GM18858 (cell line): ENCODE measurements around the gene ROBO2.

Experiments used
- ATAC-seq: cut with Tn5 transposase; IDR thresholded peaks from one replicate; pipeline ENCODE4 v1.9.1; 2021; ENCODE audit not compliant: unreplicated experiment

ROBO2 gene

DNA sequence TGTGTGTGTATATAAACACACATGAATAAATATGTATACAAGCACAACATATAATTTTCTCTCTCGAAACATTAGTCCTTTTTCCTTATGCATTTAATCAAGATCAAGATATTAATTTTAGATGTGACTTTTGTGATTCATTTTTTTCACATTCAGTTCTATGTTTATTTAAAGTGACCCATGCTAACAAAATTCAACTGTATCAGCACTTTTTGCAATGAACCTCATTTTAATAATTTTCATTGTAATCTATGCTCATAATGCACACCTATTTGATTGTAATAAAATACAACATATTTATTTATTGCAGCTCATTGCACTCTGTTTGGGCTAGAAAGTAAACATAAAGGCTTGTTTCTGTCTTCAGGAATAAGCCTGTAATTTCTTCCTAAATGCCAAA, 586.3 kb downstream of the ROBO2 start:
- ATAC-seq: no peak

DNA sequence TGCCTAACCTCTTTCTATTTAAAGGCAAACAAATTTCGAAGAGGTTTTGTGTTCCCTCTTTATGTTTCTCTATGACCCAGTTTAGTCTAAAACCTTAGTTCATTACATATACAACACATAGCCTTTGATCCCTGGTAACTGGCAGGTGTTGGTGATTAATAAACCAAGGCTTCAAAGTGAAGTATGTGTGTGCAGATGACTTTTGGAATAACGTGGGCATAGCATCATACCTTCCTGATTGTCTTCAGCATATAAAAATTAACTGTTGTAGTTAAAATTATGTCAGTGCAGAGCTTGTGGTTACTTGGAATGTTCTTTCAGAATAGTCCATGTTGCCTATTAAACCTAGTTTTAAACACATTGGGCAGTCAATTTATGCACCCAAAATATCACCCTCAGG, 608.3 kb downstream of the ROBO2 start:
- no peak for ATAC-seq

DNA sequence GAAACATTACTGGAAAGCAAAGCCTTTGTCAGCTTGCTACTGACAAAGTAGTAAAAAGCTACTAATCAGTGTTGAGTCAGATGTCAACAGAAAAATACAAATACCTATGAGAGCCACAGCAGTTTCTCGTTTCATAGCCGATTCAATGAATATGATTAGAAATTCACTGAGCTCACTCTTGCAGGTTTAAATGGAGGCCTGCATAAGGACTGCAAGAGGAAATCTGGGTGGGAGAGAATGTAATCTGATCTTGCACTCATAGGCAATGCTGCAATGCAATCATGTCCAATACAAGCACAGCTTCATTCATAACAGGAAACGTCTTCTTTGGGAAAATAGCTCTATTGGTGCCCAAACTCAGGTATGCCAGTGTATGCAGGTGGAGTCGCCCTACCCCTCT, 608.8 kb downstream of the ROBO2 start:
- ATAC-seq: no peak

DNA sequence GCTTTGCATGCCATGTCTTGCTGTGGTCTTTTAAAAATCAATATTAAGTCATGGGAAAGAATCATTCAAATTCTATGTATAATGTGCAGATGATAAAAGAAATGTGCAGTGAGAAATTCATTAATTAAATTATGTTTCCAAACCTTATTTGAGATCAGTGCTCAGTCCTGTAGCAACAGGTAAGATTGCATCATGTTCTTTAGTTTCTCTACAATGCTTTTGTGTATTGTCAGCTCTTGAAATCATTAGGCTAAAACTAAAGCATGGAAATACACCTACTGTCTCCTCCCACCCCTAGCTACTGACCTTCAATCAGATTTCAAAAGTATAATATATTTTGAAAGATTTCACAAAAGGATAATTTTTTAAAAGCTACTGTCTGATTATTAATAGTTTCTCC, 612.7 kb downstream of the ROBO2 start:
- ATAC-seq: no peak

DNA sequence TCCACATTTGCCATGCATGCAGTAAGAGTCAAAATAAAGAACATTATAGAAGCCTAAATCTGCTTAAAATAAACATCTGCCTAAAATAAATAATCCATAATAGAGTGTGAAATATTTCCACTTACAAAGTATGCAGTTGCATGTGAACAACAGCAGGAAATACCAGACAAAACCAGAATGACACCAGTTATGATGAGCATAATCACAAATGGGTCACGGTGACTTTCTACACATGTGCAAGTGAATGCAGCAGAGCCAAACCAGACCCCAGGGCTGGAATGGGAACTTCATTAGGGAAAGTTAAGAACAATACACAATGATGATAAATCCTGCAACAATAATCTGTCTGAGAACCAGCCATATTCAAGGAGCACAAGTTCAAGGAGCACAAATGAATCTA, 615.5 kb downstream of the ROBO2 start:
- ATAC-seq: no peak

DNA sequence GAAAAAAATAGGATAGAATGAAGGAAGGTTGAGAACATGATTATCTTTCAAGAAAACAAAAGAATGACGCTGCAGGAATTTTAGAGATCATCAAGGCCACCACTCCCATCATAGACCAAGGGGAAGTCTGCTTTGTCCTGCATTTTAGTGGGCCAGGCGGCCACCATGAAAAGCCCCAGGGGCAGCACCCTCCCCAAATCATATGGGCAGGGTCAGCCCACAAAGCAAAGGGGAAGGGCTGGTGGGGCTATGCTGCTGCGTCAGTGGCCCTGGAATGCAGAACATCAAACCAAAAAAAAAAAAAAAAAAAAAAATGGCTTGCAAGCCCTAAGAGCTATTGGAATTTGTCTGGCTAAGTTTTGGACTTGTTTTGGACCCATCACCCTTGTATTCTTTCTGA, 620.8 kb downstream of the ROBO2 start:
- ATAC-seq: no peak

DNA sequence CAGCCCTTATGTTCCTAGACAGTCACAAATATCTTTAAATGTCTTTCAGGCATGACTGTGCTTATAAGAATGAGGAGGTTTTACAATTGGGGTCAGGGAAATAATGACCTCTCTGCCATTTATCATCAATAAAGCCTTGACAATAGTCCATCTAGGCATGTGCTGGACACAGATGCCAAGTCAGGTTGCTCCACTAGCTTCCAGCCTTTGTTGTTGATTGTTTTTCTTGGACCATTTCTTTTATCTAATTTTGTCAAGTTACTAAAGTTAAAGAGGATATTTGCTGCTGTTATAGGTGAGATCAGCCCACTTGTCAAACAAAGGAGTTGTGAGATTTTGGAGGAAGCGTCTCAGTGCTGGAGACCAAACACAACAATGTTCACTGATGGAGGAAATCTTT, 628.0 kb downstream of the ROBO2 start:
- no peak for ATAC-seq

DNA sequence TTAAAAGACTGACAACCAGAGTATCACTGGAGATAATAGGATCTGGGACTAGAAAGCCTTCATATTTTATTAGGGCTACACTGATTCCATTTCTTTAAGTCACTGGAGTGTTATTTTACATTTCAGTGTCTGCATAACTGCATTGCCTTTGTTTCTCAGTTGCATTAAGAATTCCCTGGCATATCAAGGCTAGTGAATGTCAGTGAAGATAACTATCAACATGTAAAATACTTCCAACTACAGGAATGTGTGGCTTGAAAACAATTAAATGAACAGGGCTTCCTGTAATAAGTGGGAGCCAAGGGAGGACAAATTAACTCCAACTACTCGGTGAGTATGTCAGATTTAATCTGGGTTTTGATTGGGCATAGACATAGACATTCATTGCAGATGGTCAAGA, 628.5 kb downstream of the ROBO2 start:
- no peak for ATAC-seq

DNA sequence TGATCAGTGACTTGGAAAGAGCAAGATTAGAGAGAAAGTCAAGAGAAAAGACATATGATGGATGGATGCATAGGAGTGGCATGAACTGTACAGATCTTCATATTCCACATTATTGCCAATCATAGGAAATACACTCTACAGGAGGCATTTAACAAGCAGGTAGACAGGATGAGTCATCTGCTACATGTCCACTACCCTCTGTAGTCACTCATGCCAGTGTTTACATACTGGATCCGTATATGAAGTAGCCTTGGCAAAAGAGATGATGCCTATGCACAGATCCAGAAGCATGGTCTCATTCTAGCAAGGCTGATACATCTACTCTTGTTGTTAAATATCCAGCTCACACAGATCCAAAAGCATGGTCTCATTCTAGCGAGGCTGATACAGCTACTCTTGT, 632.1 kb downstream of the ROBO2 start:
- ATAC-seq: no peak

DNA sequence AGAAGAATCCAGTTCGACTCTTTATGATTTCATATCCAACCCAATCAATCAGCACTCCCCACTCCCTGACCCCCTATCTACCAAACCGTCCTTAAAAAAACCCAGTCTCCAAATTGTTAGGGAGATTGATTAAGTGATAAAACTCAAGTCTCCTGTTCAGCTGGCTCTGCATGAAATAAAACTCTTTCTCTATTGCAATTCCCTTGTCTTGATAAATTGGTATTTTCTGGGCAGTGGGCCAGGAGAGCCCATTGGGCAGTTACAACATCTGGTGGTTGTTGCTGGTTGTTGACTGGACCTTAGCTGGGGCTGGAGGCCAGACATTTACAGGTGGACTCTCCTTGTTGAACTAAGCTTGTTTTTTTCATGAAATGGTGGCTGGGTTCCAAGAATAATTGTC, 642.3 kb downstream of the ROBO2 start:
- ATAC-seq: no peak

DNA sequence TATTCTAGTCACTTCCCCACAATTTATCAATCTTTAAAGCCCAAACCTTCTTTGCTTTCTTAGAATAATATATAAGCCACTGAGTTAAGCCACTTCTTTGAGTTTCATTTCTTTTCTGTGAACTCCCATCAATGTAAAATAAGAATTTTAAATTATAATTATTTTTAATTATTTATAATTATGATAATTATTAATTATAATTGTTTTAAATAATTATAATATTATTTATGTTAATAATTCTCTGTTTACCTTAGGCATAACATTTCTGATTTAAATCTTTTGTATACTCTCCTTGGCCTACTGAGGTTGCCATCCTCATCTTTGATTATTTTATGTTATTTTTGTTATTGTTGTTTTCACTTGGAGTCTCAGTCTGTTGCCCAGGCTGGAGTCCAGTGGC, 644.2 kb downstream of the ROBO2 start:
- ATAC-seq: no peak

DNA sequence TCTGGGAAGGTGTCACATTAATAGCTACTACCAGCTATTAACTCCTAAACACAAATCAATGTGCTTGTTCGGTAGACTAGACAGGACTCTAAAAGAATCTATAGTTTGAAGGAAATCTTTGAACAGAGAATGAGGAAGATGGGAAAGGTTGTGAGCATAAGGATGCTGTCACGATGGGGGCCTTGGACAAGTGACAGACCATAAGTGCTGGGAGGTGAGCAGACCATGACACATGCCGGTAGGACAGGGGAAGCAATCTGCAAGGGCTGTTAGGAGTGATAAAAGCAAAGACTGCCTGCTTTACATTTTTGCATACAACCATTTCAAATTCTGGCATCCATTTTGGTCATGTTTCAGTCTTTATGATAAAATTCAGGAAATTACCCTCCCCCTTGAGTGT, 645.8 kb downstream of the ROBO2 start:
- ATAC-seq: no peak

DNA sequence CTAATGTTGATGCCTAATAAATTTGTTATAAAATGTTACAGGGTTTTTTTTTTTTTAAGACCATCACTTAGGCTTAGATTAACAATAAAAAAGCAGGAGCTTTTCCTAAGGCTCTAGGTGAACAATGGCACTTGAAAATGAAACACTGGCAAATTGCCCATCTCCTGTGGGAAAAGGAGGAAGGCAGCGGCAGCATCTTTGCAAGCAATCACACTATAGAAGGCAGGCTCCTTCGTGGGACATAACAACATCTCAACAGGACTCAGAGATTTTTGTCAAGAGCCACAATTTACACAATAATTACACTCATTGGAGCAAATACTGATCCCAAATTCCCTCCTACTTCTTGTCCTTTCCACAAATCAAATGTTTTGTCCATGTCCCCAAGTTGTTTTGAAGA, 646.7 kb downstream of the ROBO2 start:
- no peak for ATAC-seq

DNA sequence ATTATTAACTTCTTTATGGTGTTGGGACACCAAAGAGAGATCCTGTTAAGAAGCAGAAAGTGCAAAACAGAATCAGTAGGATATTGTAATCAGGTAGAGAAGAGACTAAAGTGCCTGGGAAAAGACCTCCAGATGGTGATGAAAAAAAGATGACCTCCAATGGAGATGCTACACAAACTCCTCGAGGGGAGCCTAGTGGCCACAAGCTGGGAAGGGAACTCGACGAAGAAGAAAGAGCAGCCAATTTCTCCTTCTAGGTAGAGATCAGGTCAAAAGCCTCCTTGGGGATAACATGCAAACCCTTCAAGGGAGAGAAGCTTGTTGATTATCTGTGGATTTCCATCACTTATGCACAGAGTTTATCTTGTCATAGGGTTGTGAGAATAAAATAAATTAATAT, 647.6 kb downstream of the ROBO2 start:
- ATAC-seq: no peak

DNA sequence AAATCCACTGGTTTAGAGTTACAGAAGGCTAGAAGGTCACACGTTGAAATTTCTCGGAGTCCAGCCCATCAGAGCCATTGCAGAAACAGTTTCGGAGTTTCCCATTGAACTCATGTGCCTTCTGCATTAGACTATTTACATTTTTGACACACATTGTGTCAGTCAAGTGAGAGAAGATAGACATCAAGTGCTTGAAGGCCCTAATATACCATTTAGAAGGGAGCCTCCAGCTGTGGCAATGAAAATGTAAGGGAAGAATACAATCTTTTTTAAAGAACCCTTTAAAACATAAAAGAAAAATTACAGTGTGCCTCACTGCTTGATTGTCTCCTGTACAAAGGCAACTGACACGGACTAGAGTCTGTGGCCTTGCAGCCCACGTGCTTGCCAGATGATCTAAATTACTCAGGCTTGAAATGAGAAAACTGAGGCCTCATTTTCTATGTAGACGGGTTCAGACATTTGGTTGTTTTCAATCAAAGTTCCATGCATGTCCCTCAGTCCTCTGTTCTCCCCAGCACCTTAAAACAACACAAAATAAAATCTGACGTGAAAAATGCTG, 650.5 kb downstream of the ROBO2 start:
- no peak for ATAC-seq

DNA sequence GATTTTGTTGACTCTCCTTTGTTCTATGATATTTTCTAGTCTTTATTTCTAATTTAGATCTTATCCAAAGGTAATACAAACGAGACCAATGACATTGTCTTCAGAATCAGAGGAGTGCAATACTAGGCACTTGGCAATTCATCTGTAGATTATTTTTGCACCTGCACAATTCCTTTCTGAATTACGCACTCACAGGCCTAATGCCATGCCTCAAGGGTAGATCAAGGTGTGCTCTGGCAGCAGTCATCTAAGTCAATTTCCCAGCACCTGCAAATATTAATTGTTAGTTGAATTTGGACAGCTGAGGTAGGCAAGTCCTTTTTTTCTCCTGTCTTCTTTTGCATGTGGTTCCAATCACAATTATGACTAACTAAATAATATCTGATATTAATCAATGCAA, 653.2 kb downstream of the ROBO2 start:
- no peak for ATAC-seq

DNA sequence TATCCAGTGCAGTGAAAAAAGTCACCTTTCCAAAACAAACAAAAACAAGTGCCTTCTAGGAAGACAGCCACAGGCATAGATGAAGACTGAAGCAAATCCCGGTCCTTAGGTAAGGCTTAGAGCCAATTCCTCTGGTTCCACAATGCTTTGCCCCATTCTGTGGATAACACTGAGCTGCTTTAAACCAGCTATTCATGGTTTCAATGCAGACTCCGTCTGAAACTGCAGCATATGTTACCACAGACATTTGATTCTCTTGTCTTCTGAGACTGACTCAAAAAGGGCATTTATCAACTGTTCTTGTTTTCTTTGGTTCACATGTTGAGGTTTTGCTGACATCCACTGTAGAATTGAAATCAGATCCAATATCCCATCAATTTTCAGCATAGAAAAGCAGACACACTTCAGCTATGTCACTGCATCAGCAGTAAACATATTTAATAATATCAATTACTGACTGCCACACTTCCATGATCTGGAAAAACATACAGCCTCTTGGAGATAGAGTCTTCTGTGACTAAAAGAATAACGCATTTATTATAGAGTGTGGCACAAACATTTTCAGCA, 659.3 kb downstream of the ROBO2 start:
- no peak for ATAC-seq
